Activated T-cell treated with anti-CD3 and anti-CD28 coated beads for 48 hours (primary cell): ENCODE measurements around the gene ZNF548.

Source experiments
- DNase-seq: peaks from one replicate; pipeline ENCODE4 v3.0.0-alpha.2; 2020; ENCODE audit warnings: low read depth

Gene ZNF548

GRCh38 chr19:57398868-57399267 lies 9.2 kb downstream of the ZNF548 start:
- no peak for DNase-seq

GRCh38 chr19:57403737-57404563 lies 14.3 kb downstream of the ZNF548 start:
- DNase-seq, result no peak

GRCh38 chr19:57406516-57407123 lies 17.0 kb downstream of the ZNF548 start:
- peak; percentile 60 for DNase-seq

- peak; percentile 85 for DNase-seq
These were observed 21.4 kb downstream of the ZNF548 start, which contains the start of gene ZNF17 for GRCh38 chr19:57410877-57411671. Gene ZNF17 (plus strand): TSS chr19:57411161. CDS start chr19:57413616, 2,455 bp downstream.

- DNase-seq, result no peak
These were observed 29.8 kb downstream of the ZNF548 start for GRCh38 chr19:57419439-57419838.

GRCh38 chr19:57421037-57421436 lies 31.4 kb downstream of the ZNF548 start:
- DNase-seq, result no peak

- no peak for DNase-seq
These were observed 44.9 kb downstream of the ZNF548 start for GRCh38 chr19:57434386-57435061.

- DNase-seq, result peak; percentile 90
These were observed 45.7 kb downstream of the ZNF548 start, which contains the start of gene ZNF749 for GRCh38 chr19:57435062-57435978. Gene ZNF749 (plus strand): TSS chr19:57435325. CDS start chr19:57435579, 254 bp downstream.

- DNase-seq, result no peak
These were observed 46.8 kb downstream of the ZNF548 start for GRCh38 chr19:57436417-57436816.

GRCh38 chr19:57437931-57438330 lies 48.3 kb downstream of the ZNF548 start:
- DNase-seq, result no peak

- no peak for DNase-seq
These were observed 49.3 kb downstream of the ZNF548 start for GRCh38 chr19:57438925-57439324.

- DNase-seq, result no peak
These were observed 52.5 kb downstream of the ZNF548 start for GRCh38 chr19:57441979-57442752.

GRCh38 chr19:57443121-57443696 lies 53.6 kb downstream of the ZNF548 start:
- no peak for DNase-seq

- DNase-seq, result no peak
These were observed 62.7 kb downstream of the ZNF548 start for GRCh38 chr19:57452307-57452706.
